H9 (cell line): Measurements from ENCODE around the gene PTPA. TPM values are rescaled to one million over a fixed set of nuclear protein-coding genes. Genes with fewer than 3 reads are reported as not detected.

Source experiments
- DNase-seq: peaks from one replicate; pipeline ENCODE4 v3.0.0-alpha.2; 2017
- H2AFZ ChIP-seq: one replicate; pipeline ENCODE4 v1.6.1; 2013; ENCODE audit warnings: mild to moderate bottlenecking, low read length, control low read depth, moderate library complexity
- H2AK5ac ChIP-seq: 2 replicates; pipeline ENCODE4 v1.6.1; 2013; ENCODE audit warnings: low read length, control low read depth, mixed read lengths; ENCODE audit not compliant: insufficient read length
- H2BK120ac ChIP-seq: one replicate; pipeline ENCODE4 v1.6.1; 2013; ENCODE audit warnings: low read depth, mild to moderate bottlenecking, low read length, control low read depth, inconsistent platforms; ENCODE audit not compliant: poor library complexity, severe bottlenecking
- H2BK12ac ChIP-seq: 2 replicates; pipeline ENCODE4 v1.6.1; 2013; ENCODE audit warnings: low read length, control low read depth, mixed read lengths, low read depth; ENCODE audit not compliant: insufficient read length
- H2BK15ac ChIP-seq: 2 replicates; pipeline ENCODE4 v1.6.1; 2013; ENCODE audit warnings: low read depth, low read length, control low read depth
- H2BK20ac ChIP-seq: one replicate; pipeline ENCODE4 v1.6.1; 2013; ENCODE audit warnings: low read depth, mild to moderate bottlenecking, low read length, control low read depth, inconsistent platforms; ENCODE audit not compliant: poor library complexity, severe bottlenecking
- H2BK5ac ChIP-seq: 2 replicates; pipeline ENCODE4 v1.6.1; 2013; ENCODE audit warnings: low read length, control low read depth, mixed read lengths; ENCODE audit not compliant: insufficient read length
- H3K14ac ChIP-seq: 2 replicates; pipeline ENCODE4 v1.6.1; 2013; ENCODE audit warnings: low read length, control low read depth; ENCODE audit not compliant: insufficient read depth
- H3K18ac ChIP-seq: 2 replicates; pipeline ENCODE4 v1.6.1; 2013; ENCODE audit warnings: low read depth, mild to moderate bottlenecking, mixed read lengths, low read length, control low read depth; ENCODE audit not compliant: insufficient read length
- H3K23ac ChIP-seq: 2 replicates; pipeline ENCODE4 v1.6.1; 2013; ENCODE audit warnings: low read length, control low read depth, mixed read lengths, low read depth; ENCODE audit not compliant: insufficient read length
- H3K23me2 ChIP-seq: 2 replicates; pipeline ENCODE4 v1.6.1; 2013; ENCODE audit warnings: low read depth, mild to moderate bottlenecking, mixed read lengths, low read length, control low read depth; ENCODE audit not compliant: insufficient read length, poor library complexity, severe bottlenecking
- H3K27ac ChIP-seq: 2 replicates; pipeline ENCODE4 v1.5.1; 2013; ENCODE audit warnings: low read length, control low read depth, mixed read lengths, low read depth; ENCODE audit not compliant: insufficient read length
- H3K27me3 ChIP-seq: 2 replicates; pipeline ENCODE4 v1.6.1; 2013; ENCODE audit warnings: low read length, control low read depth, inconsistent platforms; ENCODE audit not compliant: insufficient read depth
- H3K4ac ChIP-seq: 2 replicates; pipeline ENCODE4 v1.6.1; 2013; ENCODE audit warnings: low read depth, mild to moderate bottlenecking, control low read depth, inconsistent platforms, low read length, moderate library complexity
- H3K4me1 ChIP-seq: 2 replicates; pipeline ENCODE4 v1.6.1; 2013; ENCODE audit warnings: low read length, control low read depth, inconsistent platforms; ENCODE audit not compliant: insufficient read depth
- H3K4me2 ChIP-seq: 2 replicates; pipeline ENCODE4 v1.6.1; 2013; ENCODE audit warnings: low read length, control low read depth, mixed read lengths; ENCODE audit not compliant: insufficient read length, insufficient read depth
- H3K56ac ChIP-seq: 2 replicates; pipeline ENCODE4 v1.6.1; 2013; ENCODE audit warnings: low read depth, mild to moderate bottlenecking, mixed read lengths, low read length, control low read depth; ENCODE audit not compliant: insufficient read length
- H3K79me1 ChIP-seq: 2 replicates; pipeline ENCODE4 v1.6.1; 2013; ENCODE audit warnings: low read depth, mild to moderate bottlenecking, moderate library complexity, low read length, control low read depth, inconsistent platforms; ENCODE audit not compliant: insufficient read depth, poor library complexity, severe bottlenecking
- H3K79me2 ChIP-seq: 2 replicates; pipeline ENCODE4 v1.6.1; 2013; ENCODE audit warnings: low read length, control low read depth, inconsistent platforms; ENCODE audit not compliant: insufficient read depth
- H3K9ac ChIP-seq: 2 replicates; pipeline ENCODE4 v1.6.1; 2013; ENCODE audit warnings: low read length, control low read depth, mixed read lengths; ENCODE audit not compliant: insufficient read length; ENCODE audit errors: extremely low read depth
- H3K9me3 ChIP-seq: one replicate; pipeline ENCODE4 v1.6.1; 2013; ENCODE audit warnings: low read depth, low read length, inconsistent platforms; ENCODE audit not compliant: control insufficient read depth
- H3T11ph ChIP-seq: one replicate; pipeline ENCODE4 v1.6.1; 2013; ENCODE audit warnings: mild to moderate bottlenecking, low read length, control low read depth, inconsistent platforms
- H4K20me1 ChIP-seq: one replicate; pipeline ENCODE4 v1.6.1; 2013; ENCODE audit not compliant: control insufficient read depth, insufficient read length, insufficient read depth
- H4K5ac ChIP-seq: 2 replicates; pipeline ENCODE4 v1.6.1; 2013; ENCODE audit warnings: low read depth, mild to moderate bottlenecking, mixed read lengths, low read length, control low read depth; ENCODE audit not compliant: insufficient read length
- H4K8ac ChIP-seq: replicated peaks from 2 replicates; pipeline ENCODE4 v1.6.1; 2013; ENCODE audit warnings: low read length, control low read depth, mixed read lengths, low read depth; ENCODE audit not compliant: insufficient read length
- H4K91ac ChIP-seq: 2 replicates; pipeline ENCODE4 v1.6.1; 2013; ENCODE audit warnings: low read depth, mild to moderate bottlenecking, moderate library complexity, mixed read lengths, low read length, control low read depth; ENCODE audit not compliant: insufficient read length
- H3K27ac Mint-ChIP-seq, 3 experiments: 2 replicates in 2 of 3; 3 replicates in 1 of 3; pipeline ENCODE4 v1.8.0; 2020 to 2021; ENCODE audit warnings: mixed read lengths in 3 of 3, mild to moderate bottlenecking in 1 of 3, moderate library complexity in 1 of 3
- H3K27me3 Mint-ChIP-seq: 2 replicates; pipeline ENCODE4 v1.8.0; 2021; ENCODE audit warnings: low read depth, mild to moderate bottlenecking, moderate library complexity, mixed read lengths
- H3K36me3 Mint-ChIP-seq, 3 experiments: 2 replicates in 2 of 3; 3 replicates in 1 of 3; pipeline ENCODE4 v1.8.0; 2020 to 2021; ENCODE audit warnings: low read depth in 3 of 3, mixed read lengths in 3 of 3; ENCODE audit not compliant: insufficient read depth in 1 of 3
- H3K4me1 Mint-ChIP-seq, 2 experiments: 2 replicates each; pipeline ENCODE4 v1.8.0; 2020; ENCODE audit warnings: mixed read lengths in 2 of 2
- H3K4me3 Mint-ChIP-seq, 2 experiments: 2 replicates in 1 of 2; 3 replicates in 1 of 2; pipeline ENCODE4 v1.8.0; 2020 to 2021; ENCODE audit warnings: mild to moderate bottlenecking in 2 of 2, mixed read lengths in 2 of 2, moderate library complexity in 1 of 2
- H3K9me3 Mint-ChIP-seq, 2 experiments: 2 replicates in 1 of 2; 3 replicates in 1 of 2; pipeline ENCODE4 v1.8.0; 2020; ENCODE audit warnings: mild to moderate bottlenecking in 2 of 2, mixed read lengths in 2 of 2, moderate library complexity in 1 of 2
- WGBS: extraction: QIAGEN DNeasy Blood & Tissue Kit; methylation state at CpG from one replicate; pipeline ENCODE4 v1.1.7; 2013; ENCODE audit warnings: missing lambda C conversion rate, low lambda C conversion rate, mixed read lengths; ENCODE audit not compliant: insufficient read length; ENCODE audit errors: extremely low coverage; 5-methylcytosine and 5-hydroxymethylcytosine counted together
- total RNA-seq: library from RNA; stranded (reverse); gene quantifications from 2 replicates; pipeline ENCODE4 v1.2.1, GENCODE V29; 2021
- TF ChIP-seq, protein P1 (sequence below): fragments of 200-600 bp; sonication (generic); conservative IDR thresholded peaks from 3 replicates; pipeline ENCODE4 v1.8.0; 2021; ENCODE audit warnings: antibody characterized with exemption, mild to moderate bottlenecking

Gene PTPA
- total RNA-seq, 1 experiment from 2014 or later: 145 TPM

GRCh38 chr9:129072171-129072570, 39.0 kb upstream of the PTPA start:
- no peak overlapping the region for H2BK15ac ChIP-seq
- H3K27ac ChIP-seq: no peak overlapping the region
- no peak overlapping the region for H2AFZ ChIP-seq
- H3T11ph ChIP-seq: no peak overlapping the region
- H3K4ac ChIP-seq: no peak overlapping the region
- H3K27me3 ChIP-seq: no peaks in the 10 kb centered on the region
- no peak overlapping the region for H2BK12ac ChIP-seq
- Mint-ChIP-seq H3K9me3 (no peaks in the 10 kb centered on the region), H3K4me3 (peak overlapping the region; percentile 31 to 69), H3K36me3 (peaks cover 7 to 18% (median 17%) of the 10 kb centered on the region in 3 experiments; a peak in 5 of 7 replicates), H3K27me3 (no peaks in the 10 kb centered on the region), H3K27ac (peak overlapping the region; percentile 66 to 83 (median 73); a peak in 6 of 7 replicates), H3K4me1 (peaks cover 14 to 23% of the 10 kb centered on the region in 2 experiments)
- H3K23me2 ChIP-seq: no peaks in the 10 kb centered on the region
- no peak for DNase-seq
- H2BK120ac ChIP-seq: no peak overlapping the region
- no peaks in the 10 kb centered on the region for H3K79me2 ChIP-seq
- no peaks in the 10 kb centered on the region for H4K20me1 ChIP-seq
- no peak overlapping the region for H3K23ac ChIP-seq
- no CpG with 5 or more reads among the region's 9 CpGs for WGBS
- no peak overlapping the region for H3K14ac ChIP-seq
- H3K56ac ChIP-seq: no peak overlapping the region
- no peak overlapping the region for H3K9ac ChIP-seq
- no peak overlapping the region for H2BK20ac ChIP-seq
- H4K5ac ChIP-seq: no peak overlapping the region
- H4K8ac ChIP-seq: no peak overlapping the region
- no peak overlapping the region for H3K18ac ChIP-seq
- peak overlapping the region; percentile 1 for H3K4me2 ChIP-seq
- H3K4me1 ChIP-seq: peaks cover 5% of the 10 kb centered on the region; the same call in 1 of the 2 replicates
- TF ChIP-seq, protein P1, sequence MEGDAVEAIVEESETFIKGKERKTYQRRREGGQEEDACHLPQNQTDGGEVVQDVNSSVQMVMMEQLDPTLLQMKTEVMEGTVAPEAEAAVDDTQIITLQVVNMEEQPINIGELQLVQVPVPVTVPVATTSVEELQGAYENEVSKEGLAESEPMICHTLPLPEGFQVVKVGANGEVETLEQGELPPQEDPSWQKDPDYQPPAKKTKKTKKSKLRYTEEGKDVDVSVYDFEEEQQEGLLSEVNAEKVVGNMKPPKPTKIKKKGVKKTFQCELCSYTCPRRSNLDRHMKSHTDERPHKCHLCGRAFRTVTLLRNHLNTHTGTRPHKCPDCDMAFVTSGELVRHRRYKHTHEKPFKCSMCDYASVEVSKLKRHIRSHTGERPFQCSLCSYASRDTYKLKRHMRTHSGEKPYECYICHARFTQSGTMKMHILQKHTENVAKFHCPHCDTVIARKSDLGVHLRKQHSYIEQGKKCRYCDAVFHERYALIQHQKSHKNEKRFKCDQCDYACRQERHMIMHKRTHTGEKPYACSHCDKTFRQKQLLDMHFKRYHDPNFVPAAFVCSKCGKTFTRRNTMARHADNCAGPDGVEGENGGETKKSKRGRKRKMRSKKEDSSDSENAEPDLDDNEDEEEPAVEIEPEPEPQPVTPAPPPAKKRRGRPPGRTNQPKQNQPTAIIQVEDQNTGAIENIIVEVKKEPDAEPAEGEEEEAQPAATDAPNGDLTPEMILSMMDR: no peak
- no peak overlapping the region for H2AK5ac ChIP-seq
- H3K9me3 ChIP-seq: no peaks in the 10 kb centered on the region
- H3K79me1 ChIP-seq: no peaks in the 10 kb centered on the region
- no peak overlapping the region for H4K91ac ChIP-seq
- no peak overlapping the region for H2BK5ac ChIP-seq
